Measurements from ENCODE around the gene FOXP1. TPM values are rescaled to one million over a fixed set of nuclear protein-coding genes. Genes with fewer than 3 reads are reported as not detected.
A peak's percentile ranks its signal among the peaks of the same experiment; 100 is the strongest.

Gene FOXP1
- total and polyA plus RNA-seq, 9 of the 15 experiments (the other 6 are each of a cell fraction or from before 2014, with no cell fraction given) = 7.7 to 34.5 (median 13.7) TPM

- TF ChIP-seq POLR2G (IDR thresholded peaks at IDR 0.05; ENCODE audit: low read depth, low read length) (no peak), CEBPB (tag; IDR thresholded peaks at IDR 0.05) (peak; percentile 79)
Observed at GRCh38 chr3:71579935-71580406, 3.6 kb downstream of the FOXP1 start (continued).

GRCh38 chr3:71579326-71579934 is 4.1 kb downstream of the FOXP1 start:
- POLR2A ChIA-PET = no interaction called here
- H2AFZ ChIP-seq (ENCODE audit: low read depth, low read length) = peak overlapping the region; percentile 4
- no peaks in the 10 kb centered on the region for H3K27me3 ChIP-seq (ENCODE audit: control insufficient read depth in 2 of 2, insufficient read depth in 2 of 2, low read length in 2 of 2)
- H3K36me3 ChIP-seq (ENCODE audit: control insufficient read depth, insufficient read depth, low read length) = no peaks in the 10 kb centered on the region
- CTCF ChIA-PET (ENCODE audit: low intra/inter-chr PET ratio) = interaction anchor here (0.7 kb wide), 2 partner anchors 38 to 1130 kb away, joined by 3 read pairs; no protein-coding TSS in a partner anchor
- H3K9ac ChIP-seq (ENCODE audit: insufficient read depth in 1 of 2, low read depth in 2 of 2, low read length in 2 of 2) = no peak overlapping the region
- peak overlapping the region; percentile 21; the same call in 1 of the 2 replicates for H3K4me2 ChIP-seq (ENCODE audit: insufficient read depth, low read length)
- H3K9me3 ChIP-seq (replicated peaks; ENCODE audit: control insufficient read depth, insufficient read depth, low read depth, low read length) = no peaks in the 10 kb centered on the region
- peaks cover 24% of the 10 kb centered on the region for H3K79me2 ChIP-seq (ENCODE audit: control insufficient read depth, insufficient read depth, low read length)
- 18% methylated on average over 7 of the region's 7 CpGs for WGBS (ENCODE audit: insufficient coverage, low coverage, missing lambda C conversion rate)
- H4K20me1 ChIP-seq (replicated peaks; ENCODE audit: control insufficient read depth, insufficient read depth, low read length) = no peaks in the 10 kb centered on the region
- no peak overlapping the region for H3K4me3 ChIP-seq
- no peak for TF ChIP-seq ZNF41 (CRISPR knock-in tag; conservative IDR thresholded peaks at IDR 0.05)
- TF ChIP-seq KHSRP (IDR thresholded peaks at IDR 0.05) = no peak
- peaks cover 4 to 27% of the 10 kb centered on the region in 2 experiments; a peak in 2 of 5 replicates for H3K4me1 ChIP-seq (replicated peaks in 1 of 2; ENCODE audit: control insufficient read depth in 2 of 2, insufficient read depth in 2 of 2, low read length in 2 of 2)
- in situ Hi-C loops (cut with MboI) (loop anchor here (25.0 kb wide), 1 partner anchor 567 kb away; no protein-coding TSS in a partner anchor), intact Hi-C loops (cut with micrococcal nuclease) (no loop called here)
- BruUV-seq (replicated peaks) = no TSS peak
- FAIRE-seq (no peak), DNase-seq (ENCODE audit: extremely low read depth in 1 of 4, low spot score in 3 of 4) (no peak), ATAC-seq (no peak)
- peak overlapping the region; percentile 17; the same call in 1 of the 3 replicates for H3K27ac ChIP-seq (ENCODE audit: extremely low read depth, low read depth, low read length)
- H3K9me1 ChIP-seq (ENCODE audit: control insufficient read depth, insufficient read depth, low read length) = no peaks in the 10 kb centered on the region
